ENCODE results near the gene RNF20. TPM values are rescaled to one million over a fixed set of nuclear protein-coding genes. Genes with fewer than 3 reads are reported as not detected.
A peak's percentile ranks its signal among the peaks of the same experiment; 100 is the strongest.

Gene RNF20
- total RNA-seq, 1 donor from 2014 or later: 37.0 TPM

GRCh38 chr9:101486693-101487442 is 46.8 kb upstream of the RNF20 start:
- Mint-ChIP-seq H3K27ac (peak overlapping the region; percentile 88), H3K36me3 (no peaks in the 10 kb centered on the region), H3K27me3 (ENCODE audit: insufficient read depth, low read depth) (peaks cover 3% of the 10 kb centered on the region), H3K9me3 (no peaks in the 10 kb centered on the region), H3K4me1 (peaks cover 11% of the 10 kb centered on the region), H3K4me3 (peak overlapping the region; percentile 94)
- no peaks in the 10 kb centered on the region for H3K36me3 ChIP-seq
- H3K4me1 ChIP-seq: peaks cover 15% of the 10 kb centered on the region
- H3K4me3 ChIP-seq: peak overlapping the region; percentile 65
- peaks cover 23% of the 10 kb centered on the region for H3K27me3 ChIP-seq
- peaks cover 16% of the 10 kb centered on the region for H3F3A ChIP-seq (ENCODE audit: low read depth)
- peak overlapping the region; percentile 96 for H3K4me2 ChIP-seq
- H4K20me1 ChIP-seq (ENCODE audit: low read depth): no peaks in the 10 kb centered on the region
- peak; percentile 87 for DNase-seq (ENCODE audit: low spot score)
- peaks cover 6% of the 10 kb centered on the region for H3K79me2 ChIP-seq (ENCODE audit: low read depth)
- H3K9ac ChIP-seq: no peak overlapping the region
- peak overlapping the region; percentile 93 for H2AFZ ChIP-seq (replicated peaks)
- peak; percentile 60 for TF ChIP-seq EZH2phosphoT487 (IDR thresholded peaks at IDR 0.05)
- TF ChIP-seq CTCF (IDR thresholded peaks at IDR 0.05): peak; percentile 54
- TF ChIP-seq EZH2 (IDR thresholded peaks at IDR 0.05): peak; percentile 53
- no peak overlapping the region for H3K27ac ChIP-seq
- no peaks in the 10 kb centered on the region for H3K9me3 ChIP-seq (ENCODE audit: low read depth)

- H3K27ac Mint-ChIP-seq: peak overlapping the region; percentile 60
These were observed 46.2 kb upstream of the RNF20 start for GRCh38 chr9:101487443-101487840.

GRCh38 chr9:101495810-101496209 is 37.8 kb upstream of the RNF20 start:
- peaks cover 7% of the 10 kb centered on the region for H3K9me3 Mint-ChIP-seq
- H3K27me3 Mint-ChIP-seq (ENCODE audit: insufficient read depth, low read depth): no peaks in the 10 kb centered on the region
- H3K4me2 ChIP-seq: no peak overlapping the region
- no peak overlapping the region for H2AFZ ChIP-seq (replicated peaks)
- H3K9ac ChIP-seq: no peak overlapping the region
- H4K20me1 ChIP-seq (ENCODE audit: low read depth): no peaks in the 10 kb centered on the region
- H3K27ac ChIP-seq: peak overlapping the region; percentile 16
- no peaks in the 10 kb centered on the region for H3K4me1 ChIP-seq
- no peaks in the 10 kb centered on the region for H3K9me3 ChIP-seq (ENCODE audit: low read depth)
- H3K27ac Mint-ChIP-seq: no peak overlapping the region
- H3F3A ChIP-seq (ENCODE audit: low read depth): peaks cover 17% of the 10 kb centered on the region
- H3K4me1 Mint-ChIP-seq: no peaks in the 10 kb centered on the region
- H3K36me3 Mint-ChIP-seq: no peaks in the 10 kb centered on the region
- H3K79me2 ChIP-seq (ENCODE audit: low read depth): no peaks in the 10 kb centered on the region
- H3K4me3 ChIP-seq: no peak overlapping the region
- no peak for DNase-seq (ENCODE audit: low spot score)
- H3K27me3 ChIP-seq: no peaks in the 10 kb centered on the region
- no peaks in the 10 kb centered on the region for H3K36me3 ChIP-seq
- no peak overlapping the region for H3K4me3 Mint-ChIP-seq
- no peak for TF ChIP-seq CTCF (IDR thresholded peaks at IDR 0.05)
- TF ChIP-seq EZH2 (IDR thresholded peaks at IDR 0.05): no peak
- TF ChIP-seq EZH2phosphoT487 (IDR thresholded peaks at IDR 0.05): no peak

More at GRCh38 chr9:101487443-101487840, 46.2 kb upstream of the RNF20 start:
- no peaks in the 10 kb centered on the region for H3K9me3 ChIP-seq (ENCODE audit: low read depth)
- peaks cover 16% of the 10 kb centered on the region for H3F3A ChIP-seq (ENCODE audit: low read depth)
- H3K36me3 ChIP-seq: no peaks in the 10 kb centered on the region
- H3K9ac ChIP-seq: no peak overlapping the region
- TF ChIP-seq EZH2phosphoT487 (IDR thresholded peaks at IDR 0.05) (no peak), CTCF (IDR thresholded peaks at IDR 0.05) (no peak)
- Mint-ChIP-seq H3K4me3 (peak overlapping the region; percentile 94), H3K4me1 (peaks cover 11% of the 10 kb centered on the region), H3K27me3 (ENCODE audit: insufficient read depth, low read depth) (peaks cover 3% of the 10 kb centered on the region), H3K36me3 (no peaks in the 10 kb centered on the region), H3K9me3 (peaks cover 2% of the 10 kb centered on the region)
- H4K20me1 ChIP-seq (ENCODE audit: low read depth): no peaks in the 10 kb centered on the region
- H2AFZ ChIP-seq (replicated peaks): peak overlapping the region; percentile 93
- H3K4me3 ChIP-seq: peak overlapping the region; percentile 65
- peaks cover 6% of the 10 kb centered on the region for H3K79me2 ChIP-seq (ENCODE audit: low read depth)
- no peak for DNase-seq (ENCODE audit: low spot score)
- peak overlapping the region; percentile 96 for H3K4me2 ChIP-seq
- peaks cover 23% of the 10 kb centered on the region for H3K27me3 ChIP-seq
- H3K27ac ChIP-seq: no peak overlapping the region
- peaks cover 15% of the 10 kb centered on the region for H3K4me1 ChIP-seq

Measured in neural progenitor cell (in vitro differentiated cells).